Adrenal gland (tissue), 12 donors: Measurements from ENCODE around the gene CDYL. TPM values are rescaled to one million over a fixed set of nuclear protein-coding genes. Genes with fewer than 3 reads are reported as not detected.

Experiments used
- DNase-seq, 7 donors: peaks; one replicate each; pipeline ENCODE4 v3.0.0-alpha.2; 2019 to 2020
- H3K27ac ChIP-seq, 5 donors: fragments of 200-600 bp; sonication (generic) in 4 of 5; 1 replicate in 3 of 5; 2 replicates in 2 of 5; pipeline versions ENCODE4 v1.5.1 to v1.8.0; 2016 to 2020; ENCODE audit warnings: mild to moderate bottlenecking in 1 of 5
- H3K27me3 ChIP-seq: fragments of 200-600 bp; 2 replicates; pipeline ENCODE4 v1.8.0; 2021
- H3K36me3 ChIP-seq, 2 donors: fragments of 200-600 bp; replicated peaks in 1 of 2; 1 replicate in 1 of 2; 2 replicates in 1 of 2; pipeline versions ENCODE4 v1.5.1 to v1.8.0; 2018 to 2022
- H3K4me1 ChIP-seq, 2 donors: fragments of 200-600 bp; replicated peaks in 1 of 2; 1 replicate in 1 of 2; 2 replicates in 1 of 2; pipeline versions ENCODE4 v1.5.1 to v1.8.0; 2018 to 2021
- H3K4me3 ChIP-seq, 4 donors: fragments of 200-600 bp; sonication (generic) in 3 of 4; one replicate each; pipeline ENCODE4 v1.5.1; 2016 to 2018
- H3K9me3 ChIP-seq, 3 donors: fragments of 200-600 bp; sonication (generic) in 1 of 3; replicated peaks in 1 of 3; 1 replicate in 2 of 3; 2 replicates in 1 of 3; pipeline versions ENCODE4 v1.5.1 to v1.8.0; 2016 to 2021
- CTCF ChIP-seq, 6 experiments: fragments of 450-650 bp in 4 of 6; fragments of 200-600 bp in 2 of 6; sonication (generic) in 1 of 6; IDR thresholded peaks; 1 replicate in 5 of 6; 2 replicates in 1 of 6; pipeline versions ENCODE4 v1.5.1 to v1.8.0; 2016 to 2021; ENCODE audit warnings: antibody characterized with exemption in 6 of 6, mild to moderate bottlenecking in 2 of 6, moderate library complexity in 1 of 6
- POLR2A ChIP-seq, 2 donors: fragments of 450-650 bp; IDR thresholded peaks; one replicate each; pipeline ENCODE4 v1.6.1; 2017; ENCODE audit warnings: antibody characterized with exemption in 2 of 2, mild to moderate bottlenecking in 2 of 2, moderate library complexity in 1 of 2
- WGBS, 4 donors: extraction: QIAGEN DNeasy Blood & Tissue Kit in 2 of 4; methylation state at CpG; one replicate each; pipeline versions ENCODE4 v1.1.5 to v1.1.7; 2013 to 2017; 5-methylcytosine and 5-hydroxymethylcytosine counted together
- intact Hi-C, 2 donors: fragments of 100-400 bp; cut with DNase I; formaldehyde crosslinking; loops; one replicate each; pipeline versions ENCODE4 v1.14.1 to v1.15.0; 2022 to 2023
- polyA plus RNA-seq, 3 donors: library from polyadenylated mRNA; stranded (reverse); fragments of 200-250 nt in 2 of 3; fragments of 350-450 nt in 1 of 3; fragmentation: Illumina TruSeq in 1 of 3; extraction: RNeasy Lipid Tissue Mini Kit (QIAGEN cat#74804) in 1 of 3; gene quantifications; one replicate each; pipeline ENCODE4 v1.2.3, GENCODE V29; 2013 to 2014
- total RNA-seq, 9 donors: library from RNA; depleted of rRNA in 4 of 9; stranded (reverse); fragments of >200 nt in 4 of 9; fragments of 120-200 nt in 1 of 9; fragmentation: NEBNext Ultra II Directional in 1 of 9; extraction: Animal tissue kit (Norgen Biotek cat#: 25700) in 1 of 9; gene quantifications; one replicate each; pipeline versions ENCODE4 v1.1.0 to v1.2.4, GENCODE V29; 2013 to 2023
- donor health status: healthy with polysubstance abuse.
- donor health status: Bipolar disorder and iron deficiency.
- donor health status: DM: yes; HTN: yes; CAD: no.
- donor health status: DM: no; HTN: no; CAD: no.
- donor health status: DM: no; HTN: no; CAD: no.
- donor health status: DM: yes; HTN: yes; CAD: no.

Gene CDYL
- total and polyA plus RNA-seq, 12 donors, result 3.3 to 47.1 (median 24.8) TPM

- DNase-seq, result no peak
- intact Hi-C loops, result no loop called here
- Histone ChIP-seq H3K4me1 (no peaks in the 10 kb centered on the region), H3K27ac (no peak overlapping the region), H3K27me3 (no peaks in the 10 kb centered on the region), H3K9me3 (no peaks in the 10 kb centered on the region), H3K36me3 (peaks cover 0 to under 1% of the 10 kb centered on the region in 2 donors), H3K4me3 (no peak overlapping the region)
- TF ChIP-seq POLR2A (IDR thresholded peaks at IDR 0.05) (no peak), CTCF (IDR thresholded peaks at IDR 0.05) (no peak)
- 94 to 96% (median 95%) methylated on average over 11 of the region's 11 CpGs for WGBS, 4 donors
Measured at GRCh38 chr6:4950076-4950475, 173.9 kb downstream of the CDYL start.

GRCh38 chr6:4950836-4951533 is 174.8 kb downstream of the CDYL start:
- Histone ChIP-seq H3K4me3 (no peak overlapping the region), H3K27ac (no peak overlapping the region), H3K4me1 (no peaks in the 10 kb centered on the region), H3K36me3 (peaks cover 0 to 4% of the 10 kb centered on the region in 2 donors), H3K9me3 (no peaks in the 10 kb centered on the region), H3K27me3 (no peaks in the 10 kb centered on the region)
- intact Hi-C loops, result no loop called here
- TF ChIP-seq CTCF (IDR thresholded peaks at IDR 0.05), result no peak
- no peak for TF ChIP-seq POLR2A (IDR thresholded peaks at IDR 0.05)
- DNase-seq, result peak in 1 of 7 donors; percentile 13
- 91 to 93% (median 92%) methylated on average over 14 of the region's 14 CpGs for WGBS, 4 donors

- Histone ChIP-seq H3K27ac (no peak overlapping the region), H3K27me3 (no peaks in the 10 kb centered on the region), H3K9me3 (no peaks in the 10 kb centered on the region), H3K4me1 (no peaks in the 10 kb centered on the region), H3K4me3 (no peak overlapping the region), H3K36me3 (peaks cover 0 to 4% of the 10 kb centered on the region in 2 donors)
- intact Hi-C loops, result no loop called here
- WGBS, 4 donors, result 93 to 96% (median 95%) methylated on average over 12 of the region's 12 CpGs
- no peak for DNase-seq
- TF ChIP-seq POLR2A (IDR thresholded peaks at IDR 0.05) (no peak), CTCF (IDR thresholded peaks at IDR 0.05) (no peak)
Measured at GRCh38 chr6:4953440-4953839, 177.2 kb downstream of the CDYL start.

GRCh38 chr6:4956625-4957024 is 180.4 kb downstream of the CDYL start:
- no peaks in the 10 kb centered on the region for H3K4me1 ChIP-seq
- intact Hi-C loops, result no loop called here
- H3K9me3 ChIP-seq, result no peaks in the 10 kb centered on the region
- H3K27me3 ChIP-seq, result no peaks in the 10 kb centered on the region
- 89 to 95% (median 92%) methylated on average over 5 of the region's 5 CpGs for WGBS, 4 donors
- peaks cover 0 to 4% of the 10 kb centered on the region in 2 donors for H3K36me3 ChIP-seq
- no peak overlapping the region for H3K27ac ChIP-seq
- H3K4me3 ChIP-seq, result no peak overlapping the region
- DNase-seq, result peak in 1 of 7 donors; percentile 23
- TF ChIP-seq POLR2A (IDR thresholded peaks at IDR 0.05), result no peak
- TF ChIP-seq CTCF (IDR thresholded peaks at IDR 0.05), result no peak
